NT2/D1 (cell line): ENCODE results near the gene PARD6G.

Experiments used
- SUZ12 ChIP-seq: IDR thresholded peaks from 2 replicates; pipeline ENCODE4 v1.6.1; 2011; ENCODE audit not compliant: insufficient read length, insufficient read depth; ENCODE audit errors: extremely low read depth
- ZNF274 ChIP-seq: IDR thresholded peaks from 2 replicates; pipeline ENCODE4 v1.6.1; 2011; ENCODE audit warnings: mild to moderate bottlenecking, low read depth, low read length

- no peak for TF ChIP-seq SUZ12
- TF ChIP-seq ZNF274: no peak
Measured at GRCh38 chr18:80231151-80231550, 16.2 kb downstream of the PARD6G start.
